Keratinocyte (primary cell): Measurements from ENCODE around the gene SERPINH1. TPM values are rescaled to one million over a fixed set of nuclear protein-coding genes. Genes with fewer than 3 reads are reported as not detected.

ENCODE experiments used
- DNase-seq: peaks from one replicate; pipeline ENCODE4 v3.0.0-alpha.2; 2011; ENCODE audit warnings: low read depth, missing footprints, low spot score
- FAIRE-seq: peaks from 2 replicates; lab custom pipeline; 2011; peaks lifted over from hg19 to GRCh38; lab: Jason Lieb, UNC
- H2AFZ ChIP-seq: 2 replicates; pipeline ENCODE4 v1.6.0; 2012; ENCODE audit warnings: low read length, control low read depth, inconsistent platforms; ENCODE audit not compliant: control insufficient read depth
- H3K27ac ChIP-seq: 2 replicates; pipeline ENCODE4 v1.5.1; 2011; ENCODE audit warnings: low read length; ENCODE audit not compliant: control insufficient read depth, insufficient read depth
- H3K27me3 ChIP-seq: 3 replicates; pipeline ENCODE4 v1.6.0; 2011; ENCODE audit warnings: low read length; ENCODE audit not compliant: control insufficient read depth, insufficient read depth; ENCODE audit errors: extremely low read depth
- H3K36me3 ChIP-seq, 2 experiments: 2 replicates in 1 of 2; 3 replicates in 1 of 2; pipeline ENCODE4 v1.5.1; 2011; ENCODE audit warnings: low read length in 2 of 2, mild to moderate bottlenecking in 1 of 2; ENCODE audit not compliant: control insufficient read depth in 2 of 2, insufficient read depth in 2 of 2; ENCODE audit errors: extremely low read depth in 1 of 2
- H3K4me1 ChIP-seq: 3 replicates; pipeline ENCODE4 v1.5.1; 2011; ENCODE audit warnings: low read length; ENCODE audit not compliant: control insufficient read depth, insufficient read depth; ENCODE audit errors: extremely low read depth
- H3K4me2 ChIP-seq: 3 replicates; pipeline ENCODE4 v1.6.0; 2011; ENCODE audit warnings: low read depth, low read length; ENCODE audit not compliant: control insufficient read depth, insufficient read depth; ENCODE audit errors: extremely low read depth
- H3K4me3 ChIP-seq, 3 experiments: fragments of 200-600 bp in 1 of 3; sonication (generic) in 1 of 3; 2 replicates in 2 of 3; 3 replicates in 1 of 3; pipeline ENCODE4 v1.5.1; 2011 to 2016; ENCODE audit warnings: low read length in 3 of 3, mild to moderate bottlenecking in 3 of 3, control low read depth in 2 of 3, inconsistent platforms in 1 of 3, low read depth in 1 of 3, mixed read lengths in 1 of 3, mixed run types in 1 of 3, moderate library complexity in 1 of 3; ENCODE audit not compliant: control insufficient read depth in 2 of 3, insufficient read depth in 2 of 3; ENCODE audit errors: extremely low read depth in 1 of 3
- H3K79me2 ChIP-seq: 2 replicates; pipeline ENCODE4 v1.6.0; 2012; ENCODE audit warnings: low read length; ENCODE audit not compliant: control insufficient read depth, insufficient read depth
- H3K9ac ChIP-seq: 3 replicates; pipeline ENCODE4 v1.6.0; 2011; ENCODE audit warnings: low read length; ENCODE audit not compliant: control insufficient read depth, insufficient read depth; ENCODE audit errors: extremely low read depth
- H3K9me1 ChIP-seq: 3 replicates; pipeline ENCODE4 v1.6.0; 2011; ENCODE audit warnings: low read length; ENCODE audit not compliant: control insufficient read depth, insufficient read depth; ENCODE audit errors: extremely low read depth
- H3K9me3 ChIP-seq: 2 replicates; pipeline ENCODE4 v1.5.1; 2012; ENCODE audit warnings: low read depth, low read length; ENCODE audit not compliant: control insufficient read depth
- H4K20me1 ChIP-seq: 3 replicates; pipeline ENCODE4 v1.6.0; 2011; ENCODE audit warnings: low read length; ENCODE audit not compliant: control insufficient read depth, insufficient read depth; ENCODE audit errors: extremely low read depth
- EZH2 ChIP-seq: IDR thresholded peaks from one replicate; pipeline ENCODE4 v1.6.1; 2012; ENCODE audit warnings: inconsistent platforms, mild to moderate bottlenecking, low read length, moderate library complexity
- dilution Hi-C: fragments of 300-500 bp; cut with MboI; formaldehyde crosslinking; loops from one replicate; pipeline ENCODE4 v1.7.0; 2020; ENCODE audit warnings: low sequenced_read_pairs; ENCODE audit not compliant: extremely low pct_ligation_motif_present
- polyA plus RNA-seq, 5 experiments: library from polyadenylated mRNA; depleted of rRNA in 3 of 5; stranded (reverse) in 3 of 5; stranded (forward) in 1 of 5; unstranded in 1 of 5; fragments of >200 nt; gene quantifications; 1 replicate in 1 of 5; 2 replicates in 3 of 5; 3 replicates in 1 of 5; pipeline versions ENCODE4 v1.2.1 to v1.2.3, GENCODE V29; 2011 to 2012; ENCODE audit warnings: missing spikeins in 2 of 5, low read depth in 1 of 5, low replicate concordance in 1 of 5
- TF ChIP-seq, protein P1 (sequence below), 3 experiments: IDR thresholded peaks in 1 of 3; conservative IDR thresholded peaks in 1 of 3; optimal IDR thresholded peaks in 1 of 3; 2 replicates in 2 of 3; 3 replicates in 1 of 3; pipeline versions ENCODE3 to v1.5.1; 2011; ENCODE audit warnings: low read length in 3 of 3, mild to moderate bottlenecking in 3 of 3, moderate library complexity in 2 of 3, control low read depth in 1 of 3, inconsistent platforms in 1 of 3; ENCODE audit not compliant: insufficient read depth in 2 of 3; ENCODE audit errors: extremely low read depth in 1 of 3

SERPINH1 gene
- polyA plus RNA-seq, 1 donor (not counting 4 experiments of a cell fraction or from before 2014, with no cell fraction given) = 136 TPM

DNA sequence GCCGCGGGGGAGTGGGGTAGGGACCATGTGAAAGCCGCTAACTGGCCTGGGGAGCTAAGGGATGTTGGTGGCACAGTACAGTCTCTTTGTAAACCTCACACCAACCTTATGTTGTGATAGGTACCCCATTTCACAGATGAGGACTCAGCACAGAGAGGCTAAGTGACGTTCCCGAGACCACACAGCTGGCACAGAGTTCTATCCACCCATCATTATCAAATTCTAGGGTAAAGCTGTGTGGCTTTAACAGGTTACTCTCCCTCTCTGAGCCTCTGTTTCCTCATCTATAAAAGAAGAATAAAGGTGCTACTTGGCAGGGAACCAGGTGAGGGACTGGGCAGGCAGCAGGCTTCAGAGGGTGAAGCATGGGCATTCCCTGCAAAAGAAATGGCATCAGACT, 34.9 kb upstream of the SERPINH1 start:
- Histone ChIP-seq H3K27ac (no peak overlapping the region), H4K20me1 (no peaks in the 10 kb centered on the region), H3K9ac (no peak overlapping the region), H2AFZ (no peak overlapping the region), H3K9me3 (no peaks in the 10 kb centered on the region), H3K9me1 (no peaks in the 10 kb centered on the region), H3K27me3 (peaks cover 11% of the 10 kb centered on the region), H3K4me3 (no peak overlapping the region), H3K4me2 (no peak overlapping the region), H3K79me2 (no peaks in the 10 kb centered on the region), H3K36me3 (no peaks in the 10 kb centered on the region), H3K4me1 (peaks cover 1% of the 10 kb centered on the region)
- TF ChIP-seq, protein P1, sequence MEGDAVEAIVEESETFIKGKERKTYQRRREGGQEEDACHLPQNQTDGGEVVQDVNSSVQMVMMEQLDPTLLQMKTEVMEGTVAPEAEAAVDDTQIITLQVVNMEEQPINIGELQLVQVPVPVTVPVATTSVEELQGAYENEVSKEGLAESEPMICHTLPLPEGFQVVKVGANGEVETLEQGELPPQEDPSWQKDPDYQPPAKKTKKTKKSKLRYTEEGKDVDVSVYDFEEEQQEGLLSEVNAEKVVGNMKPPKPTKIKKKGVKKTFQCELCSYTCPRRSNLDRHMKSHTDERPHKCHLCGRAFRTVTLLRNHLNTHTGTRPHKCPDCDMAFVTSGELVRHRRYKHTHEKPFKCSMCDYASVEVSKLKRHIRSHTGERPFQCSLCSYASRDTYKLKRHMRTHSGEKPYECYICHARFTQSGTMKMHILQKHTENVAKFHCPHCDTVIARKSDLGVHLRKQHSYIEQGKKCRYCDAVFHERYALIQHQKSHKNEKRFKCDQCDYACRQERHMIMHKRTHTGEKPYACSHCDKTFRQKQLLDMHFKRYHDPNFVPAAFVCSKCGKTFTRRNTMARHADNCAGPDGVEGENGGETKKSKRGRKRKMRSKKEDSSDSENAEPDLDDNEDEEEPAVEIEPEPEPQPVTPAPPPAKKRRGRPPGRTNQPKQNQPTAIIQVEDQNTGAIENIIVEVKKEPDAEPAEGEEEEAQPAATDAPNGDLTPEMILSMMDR (optimal IDR thresholded peaks at IDR 0.05 in 1 of 3, IDR thresholded peaks at IDR 0.05 in 1 of 3, conservative IDR thresholded peaks at IDR 0.05 in 1 of 3; ENCODE audit: extremely low read depth in 1 of 3, insufficient read depth in 2 of 3, low read length in 3 of 3) = no peak
- TF ChIP-seq EZH2 = no peak
- dilution Hi-C loops = no loop called here
- DNase-seq = no peak
- no peak for FAIRE-seq

DNA sequence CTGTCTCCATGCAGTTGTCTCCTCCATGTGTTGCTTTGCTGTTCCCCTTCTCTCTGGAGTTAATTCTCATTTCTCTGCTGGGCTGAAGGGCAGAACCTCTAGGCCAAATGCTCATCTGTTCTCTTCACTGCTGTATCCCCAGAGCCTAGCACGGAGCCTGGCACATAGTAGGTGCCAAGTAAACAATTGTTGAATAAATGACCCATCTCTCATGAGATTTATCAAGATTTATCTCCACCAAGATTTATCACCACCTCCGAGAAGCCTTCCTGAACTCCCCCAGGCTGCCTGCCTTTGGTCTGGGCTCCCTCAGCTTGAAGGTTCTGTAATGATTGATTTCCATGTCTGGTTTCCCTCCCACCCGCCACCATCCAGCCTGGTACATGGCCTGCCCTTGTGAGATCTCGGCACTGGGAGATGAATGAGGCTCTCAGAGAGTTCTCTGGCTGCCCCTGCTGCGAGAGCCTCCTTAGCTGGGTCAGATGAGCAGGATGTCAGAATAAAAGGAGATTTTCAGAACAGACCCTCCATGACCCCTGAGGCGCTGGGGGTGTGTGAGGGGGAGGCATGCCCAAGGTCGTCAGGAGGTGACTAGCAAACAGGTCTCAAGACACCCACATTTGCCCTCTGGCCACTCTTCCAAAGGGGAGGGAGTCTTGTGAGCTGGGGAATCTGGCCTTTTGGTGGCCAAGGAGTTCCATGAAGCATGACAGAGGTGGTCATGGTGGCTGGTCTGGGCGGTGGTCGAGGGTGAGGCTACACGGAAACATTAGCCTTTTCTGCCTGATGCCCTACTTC, 33.9 kb upstream of the SERPINH1 start:
- Histone ChIP-seq H3K27ac (no peak overlapping the region), H4K20me1 (no peaks in the 10 kb centered on the region), H3K27me3 (peaks cover 11% of the 10 kb centered on the region), H3K36me3 (no peaks in the 10 kb centered on the region), H2AFZ (no peak overlapping the region), H3K9me3 (no peaks in the 10 kb centered on the region), H3K9ac (no peak overlapping the region), H3K79me2 (no peaks in the 10 kb centered on the region), H3K4me2 (no peak overlapping the region), H3K4me1 (peaks cover 4% of the 10 kb centered on the region), H3K4me3 (no peak overlapping the region), H3K9me1 (no peaks in the 10 kb centered on the region)
- TF ChIP-seq, protein P1 (optimal IDR thresholded peaks at IDR 0.05 in 1 of 3, IDR thresholded peaks at IDR 0.05 in 1 of 3, conservative IDR thresholded peaks at IDR 0.05 in 1 of 3; ENCODE audit: extremely low read depth in 1 of 3, insufficient read depth in 2 of 3, low read length in 3 of 3) = no peak
- TF ChIP-seq EZH2 = no peak
- no peak for DNase-seq
- dilution Hi-C loops = no loop called here
- no peak for FAIRE-seq
